Body of pancreas (tissue), 4 donors: ENCODE results near the gene SELENOT.

ENCODE experiments used
- CTCF ChIP-seq, 7 experiments: fragments of 450-650 bp in 4 of 7; fragments of 200-600 bp in 3 of 7; sonication (generic) in 3 of 7; IDR thresholded peaks; one replicate each; pipeline ENCODE4 v1.5.1; 2016 to 2019; ENCODE audit warnings: antibody characterized with exemption in 7 of 7
- POLR2A ChIP-seq, 3 donors: fragments of 450-650 bp; IDR thresholded peaks; one replicate each; pipeline ENCODE4 v1.6.1; 2016; ENCODE audit warnings: antibody characterized with exemption in 3 of 3, mild to moderate bottlenecking in 2 of 3

DNA sequence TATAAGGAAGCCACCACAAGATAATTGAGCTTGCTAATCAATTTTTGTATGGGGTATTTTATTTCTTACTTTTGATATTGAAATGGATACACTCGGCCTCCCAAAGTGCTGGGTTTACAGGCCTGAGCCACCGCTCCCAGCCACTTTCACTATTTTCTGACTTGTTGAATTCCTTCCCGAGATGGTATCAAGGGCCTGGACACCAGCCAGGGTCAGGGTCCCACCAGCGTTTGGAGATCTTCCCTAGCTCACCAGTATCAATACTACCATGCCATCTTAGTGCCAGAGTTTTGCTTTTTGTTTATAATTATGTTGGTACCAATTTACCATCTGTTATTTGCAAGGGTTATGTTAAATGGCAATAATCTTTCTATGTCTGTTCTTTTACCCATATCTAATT, 5.5 kb upstream of the SELENOT start:
- TF ChIP-seq CTCF (IDR thresholded peaks at IDR 0.05) (no peak), POLR2A (IDR thresholded peaks at IDR 0.05) (no peak)
